ENCODE data around the gene SHH.

- TF ChIP-seq CTCF (IDR thresholded peaks at IDR 0.05) (no peak), POLR2A (IDR thresholded peaks at IDR 0.05) (no peak)
These were observed 11.5 kb downstream of the SHH start for GRCh38 chr7:155800741-155801267.
